NCI-H2227 treated with DMSO at 0.1 percent for 48 hours (cell line): Measurements from ENCODE around the gene ENG.
"Not testable (repeated sequence)": the region's sequence is repeated elsewhere in the genome, so short reads cannot be mapped to it uniquely, and the experiment has no call there.

Source experiments
- DNase-seq: peaks from one replicate; lab custom pipeline; 2025; lab: John Stamatoyannopoulos, UW

ENG gene

DNA sequence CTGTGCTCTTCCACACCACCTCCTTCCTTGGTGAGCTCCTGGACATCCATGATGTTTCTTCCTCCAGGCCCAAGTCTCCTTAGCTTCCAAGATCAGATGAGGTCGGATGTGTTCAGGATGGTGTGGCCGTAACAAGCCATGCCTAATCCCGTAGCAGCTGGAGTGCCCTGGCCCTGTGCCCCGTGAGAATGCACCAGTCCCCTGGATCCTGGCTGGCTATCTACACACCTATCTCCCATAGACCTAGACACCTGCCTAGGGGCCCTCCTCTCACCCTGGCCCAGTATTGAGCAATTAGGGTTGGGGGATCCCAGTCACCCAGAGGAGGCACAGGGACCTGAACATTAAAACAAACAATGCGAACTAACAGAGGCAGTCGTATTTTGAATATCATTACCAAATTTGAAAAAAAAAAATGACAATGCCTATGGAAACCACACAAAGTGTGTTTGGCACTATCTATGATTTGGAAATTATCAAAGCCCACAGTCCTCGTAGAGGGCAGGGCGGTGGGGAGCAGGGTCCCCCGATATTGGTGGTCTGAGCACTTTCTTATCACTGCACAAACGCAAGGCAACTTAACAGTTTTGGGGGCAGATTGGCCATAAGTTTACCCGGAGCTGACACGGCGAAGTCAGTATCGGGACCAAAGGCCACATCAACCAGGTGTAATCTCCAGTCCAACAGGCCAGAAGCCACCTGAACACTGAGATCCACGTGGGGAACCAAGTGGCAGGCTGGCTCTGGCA is 13.2 kb downstream of the ENG start:
- no peak for DNase-seq

DNA sequence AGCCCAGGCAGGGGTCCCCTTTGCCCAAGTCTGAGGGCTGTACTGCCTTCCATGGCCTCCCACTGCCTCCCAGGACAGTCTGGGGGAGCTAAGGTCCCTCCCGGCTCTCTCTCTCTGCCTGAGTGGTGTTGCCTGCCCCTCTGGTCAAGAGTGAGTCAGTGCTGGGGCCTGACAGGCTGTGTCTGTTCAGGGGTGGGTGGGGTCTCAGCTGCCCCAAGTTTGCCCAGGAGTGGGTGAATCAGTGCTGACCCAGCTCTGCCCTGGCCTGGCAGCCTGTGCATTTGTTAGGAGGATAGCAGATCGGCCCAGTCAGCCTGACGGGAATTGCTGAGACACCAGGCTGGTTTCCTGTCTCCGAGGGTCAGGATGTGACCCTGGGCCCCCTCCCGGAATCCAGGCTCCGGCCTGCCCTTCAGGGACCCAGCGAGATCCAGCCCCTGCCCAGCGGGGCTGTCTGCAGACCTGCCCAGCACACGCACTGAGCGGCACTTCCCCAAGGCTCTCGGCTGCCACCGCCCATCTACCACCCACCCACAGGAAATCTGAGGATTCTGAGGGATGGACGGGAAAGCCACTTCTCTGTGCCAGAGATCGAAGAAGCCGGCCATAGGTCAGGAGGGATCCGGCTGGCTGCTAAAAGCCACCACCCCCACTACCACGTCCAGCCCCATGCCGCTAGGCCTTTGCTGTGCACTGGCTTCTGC is 15.9 kb downstream of the ENG start:
- no peak for DNase-seq

DNA sequence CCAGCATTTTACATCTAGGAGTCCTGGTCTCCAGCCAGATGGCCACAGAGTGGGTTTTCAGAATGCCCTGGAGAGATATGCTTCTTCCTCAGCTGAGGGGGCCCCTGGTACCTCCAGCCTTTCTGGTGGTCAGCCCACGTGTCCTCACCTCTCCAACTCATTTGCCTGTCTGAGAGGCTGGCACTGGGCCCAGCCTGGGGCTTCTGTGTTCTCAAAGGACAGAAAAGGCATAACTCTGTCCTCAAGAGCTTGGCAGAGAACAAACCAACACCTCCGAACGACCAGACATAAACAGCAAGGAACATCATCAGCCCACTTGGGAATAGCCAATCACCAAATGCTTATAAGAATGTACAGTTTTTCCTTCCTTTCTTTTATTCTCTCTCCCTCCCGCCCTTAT is 17.1 kb downstream of the ENG start:
- no peak for DNase-seq

DNA sequence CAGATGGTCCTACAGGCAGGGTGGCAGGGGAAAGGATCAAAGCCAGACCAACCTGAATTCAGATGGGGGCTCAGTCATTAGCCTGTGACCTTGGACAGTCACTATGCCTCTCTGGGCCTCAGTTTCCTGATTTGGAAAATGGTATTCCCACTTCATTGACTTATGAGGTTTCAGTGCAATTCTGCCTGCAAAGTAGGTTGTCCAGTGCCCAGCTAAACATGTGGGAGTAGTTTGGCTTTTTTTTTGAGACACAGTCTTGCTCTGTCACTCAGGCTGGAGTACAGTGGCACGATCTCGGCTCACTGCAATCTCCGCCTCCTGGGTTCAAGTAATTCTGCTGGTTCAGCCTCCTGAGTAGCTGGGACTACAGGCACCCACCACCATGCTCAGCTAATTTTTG is 17.9 kb downstream of the ENG start:
- DNase-seq, result not testable (repeated sequence)

DNA sequence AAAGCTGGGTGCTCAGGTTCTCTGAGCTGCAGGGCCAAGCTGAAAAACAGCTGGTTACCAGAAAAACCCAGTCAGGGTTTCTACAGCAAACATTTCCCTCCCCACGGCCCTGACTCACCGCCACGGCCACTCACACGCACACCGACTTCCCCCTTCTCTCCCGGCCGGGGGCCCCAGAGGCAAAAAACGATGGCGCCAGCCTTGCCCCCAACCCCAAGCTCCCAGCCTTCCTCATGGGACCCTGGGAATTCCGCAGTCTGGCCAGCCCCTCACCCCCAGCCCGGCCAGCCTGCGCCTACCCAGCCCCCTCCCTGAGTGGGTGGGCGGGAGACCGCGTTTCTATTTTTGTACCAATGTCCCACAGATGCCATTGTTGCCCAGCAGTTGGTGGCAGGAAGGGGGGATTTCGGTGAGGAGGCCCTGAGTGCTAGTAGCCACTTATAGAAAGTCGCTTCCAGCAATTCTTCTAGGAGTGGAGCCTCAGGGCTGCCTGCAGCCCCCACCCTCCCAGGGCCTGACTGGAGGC is 18.4 kb downstream of the ENG start:
- no peak for DNase-seq

DNA sequence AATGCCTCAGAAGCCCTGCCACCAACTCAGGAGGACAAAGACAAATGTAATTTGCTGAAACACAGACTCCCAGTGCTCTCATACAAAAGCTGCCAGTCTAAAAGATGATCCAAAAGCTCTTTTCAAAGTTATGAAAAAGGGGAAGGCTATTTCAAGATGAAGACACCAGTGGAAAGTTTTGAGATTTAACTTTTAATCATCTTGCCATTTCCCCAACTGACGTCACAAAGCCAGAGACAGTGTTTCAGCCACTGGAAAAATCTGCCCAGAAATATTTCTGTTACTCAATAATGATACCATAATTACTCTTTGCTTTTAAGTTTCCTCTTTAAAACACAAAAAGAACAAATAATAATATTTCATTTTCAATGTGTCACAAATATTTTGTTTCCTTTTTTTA is 20.9 kb downstream of the ENG start:
- no peak for DNase-seq

DNA sequence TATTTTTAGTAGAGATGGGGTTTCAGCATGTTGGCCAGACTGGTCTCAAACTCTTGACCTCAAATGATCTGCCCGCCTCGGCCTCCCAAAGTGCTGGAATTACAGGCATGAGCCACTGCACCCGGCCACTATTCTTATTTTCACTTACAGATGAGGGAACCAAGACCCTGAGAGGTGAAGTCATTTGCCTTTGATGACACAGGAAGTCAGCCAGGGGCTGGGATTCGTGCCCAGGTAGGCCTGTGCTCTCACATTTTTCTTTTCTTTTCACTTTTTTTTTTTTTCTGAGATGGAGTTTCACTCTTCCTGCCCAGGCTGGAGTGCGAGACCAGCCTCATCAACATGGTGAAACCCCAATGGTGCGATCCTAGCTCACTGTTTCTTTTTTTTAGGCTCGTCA is 22.2 kb downstream of the ENG start:
- no peak for DNase-seq

DNA sequence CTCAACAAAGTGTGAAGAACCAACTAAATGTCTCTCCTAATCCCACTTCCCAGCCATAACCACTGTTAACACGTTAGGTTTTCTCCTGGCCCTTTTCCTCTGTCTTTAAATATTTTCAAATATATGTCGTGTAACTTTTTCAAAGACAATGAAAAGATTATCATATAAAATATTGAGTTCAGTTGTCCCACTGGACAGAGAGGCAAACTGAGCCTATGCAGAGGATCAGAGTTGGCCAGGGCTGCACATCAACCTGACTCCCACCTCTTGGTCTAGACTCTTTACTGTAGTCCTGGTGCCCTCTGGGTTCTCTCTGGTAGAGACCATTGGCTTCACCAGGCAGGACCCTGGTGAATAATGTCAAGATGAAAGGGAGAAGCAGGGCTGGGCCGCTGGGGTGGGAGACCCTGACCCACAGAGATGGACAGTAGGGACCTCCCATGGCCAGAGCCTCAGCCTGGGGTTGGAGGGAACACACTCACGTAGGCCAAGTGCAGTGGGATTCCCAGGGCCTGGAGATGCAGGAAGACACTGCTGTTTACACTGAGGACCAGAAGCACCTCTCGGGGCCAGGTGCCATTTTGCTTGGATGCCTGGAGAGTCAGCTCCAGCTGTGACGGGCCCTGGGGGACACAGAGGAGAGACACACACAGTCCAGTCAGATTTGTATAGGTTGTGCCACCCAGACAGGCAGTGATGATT is 25.1 kb downstream of the ENG start:
- DNase-seq, result no peak

DNA sequence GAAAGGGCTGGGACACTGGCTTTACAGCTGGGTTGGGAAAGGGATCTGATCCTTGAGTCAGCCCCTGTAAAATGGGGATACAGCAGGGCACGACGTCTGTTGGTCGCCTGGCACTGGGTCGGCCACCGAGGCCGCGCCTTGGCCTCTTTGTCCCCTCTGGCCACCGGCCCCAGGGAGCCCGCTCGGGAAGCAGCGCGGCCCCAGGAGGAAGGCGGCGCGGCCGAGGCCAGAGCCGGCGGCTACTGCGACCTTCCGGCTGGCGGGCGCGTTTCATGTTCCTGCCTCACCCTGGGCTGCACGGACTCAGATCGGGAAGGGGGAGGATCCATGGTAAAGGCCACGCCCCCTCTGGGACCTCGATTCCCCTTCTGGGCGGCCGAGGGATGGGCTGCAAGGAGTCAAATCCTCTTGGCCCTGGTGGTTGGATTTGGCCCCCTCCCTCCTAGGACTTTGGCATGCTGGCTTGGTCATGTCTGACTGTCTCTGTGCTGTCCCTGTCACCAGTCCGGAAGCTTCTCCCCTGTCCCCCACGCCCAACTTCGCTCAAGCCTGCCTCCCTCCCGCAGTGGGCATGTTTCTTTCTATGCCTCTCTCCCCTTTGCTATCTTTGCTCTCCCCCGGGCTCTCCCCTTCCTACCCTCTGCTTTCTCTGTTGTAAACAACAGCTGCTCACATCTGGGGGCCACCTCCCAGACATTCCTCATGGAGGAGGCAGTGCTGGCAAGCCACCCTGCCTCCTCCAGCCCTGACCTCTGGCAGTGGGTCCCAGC is 26.0 kb downstream of the ENG start:
- DNase-seq, result peak; percentile 49

DNA sequence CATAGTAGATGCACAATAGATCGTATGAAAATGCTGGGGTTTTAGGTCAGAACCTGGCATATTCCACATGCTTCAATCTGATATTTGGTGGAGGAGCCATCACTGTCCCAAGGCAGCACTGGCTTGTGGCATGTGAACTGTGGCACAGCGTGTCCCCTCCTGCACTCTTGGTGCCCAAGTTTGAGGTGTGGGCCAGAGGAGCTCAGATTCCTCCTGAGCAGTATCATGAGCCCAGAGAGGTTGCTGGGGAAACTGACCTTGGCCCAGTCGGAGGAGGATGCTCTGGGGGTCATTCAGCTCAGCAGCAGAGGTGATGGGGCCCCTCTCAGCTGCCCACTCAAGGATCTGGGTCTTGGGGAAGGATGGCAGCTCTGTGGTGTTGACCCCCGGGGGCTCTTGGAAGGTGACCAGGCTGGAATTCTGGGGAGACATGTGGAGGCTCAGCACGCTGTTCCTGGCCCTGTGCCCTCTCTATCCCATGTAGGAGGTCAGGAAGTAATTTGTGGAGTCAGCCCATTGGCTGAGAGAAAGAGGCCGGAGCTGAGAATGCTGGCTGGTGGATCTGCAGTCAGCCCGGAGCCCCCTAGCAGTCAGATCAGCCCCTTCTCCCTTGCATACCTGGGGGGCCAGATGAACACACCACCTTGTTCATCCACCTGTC is 28.1 kb downstream of the ENG start:
- DNase-seq, result no peak

DNA sequence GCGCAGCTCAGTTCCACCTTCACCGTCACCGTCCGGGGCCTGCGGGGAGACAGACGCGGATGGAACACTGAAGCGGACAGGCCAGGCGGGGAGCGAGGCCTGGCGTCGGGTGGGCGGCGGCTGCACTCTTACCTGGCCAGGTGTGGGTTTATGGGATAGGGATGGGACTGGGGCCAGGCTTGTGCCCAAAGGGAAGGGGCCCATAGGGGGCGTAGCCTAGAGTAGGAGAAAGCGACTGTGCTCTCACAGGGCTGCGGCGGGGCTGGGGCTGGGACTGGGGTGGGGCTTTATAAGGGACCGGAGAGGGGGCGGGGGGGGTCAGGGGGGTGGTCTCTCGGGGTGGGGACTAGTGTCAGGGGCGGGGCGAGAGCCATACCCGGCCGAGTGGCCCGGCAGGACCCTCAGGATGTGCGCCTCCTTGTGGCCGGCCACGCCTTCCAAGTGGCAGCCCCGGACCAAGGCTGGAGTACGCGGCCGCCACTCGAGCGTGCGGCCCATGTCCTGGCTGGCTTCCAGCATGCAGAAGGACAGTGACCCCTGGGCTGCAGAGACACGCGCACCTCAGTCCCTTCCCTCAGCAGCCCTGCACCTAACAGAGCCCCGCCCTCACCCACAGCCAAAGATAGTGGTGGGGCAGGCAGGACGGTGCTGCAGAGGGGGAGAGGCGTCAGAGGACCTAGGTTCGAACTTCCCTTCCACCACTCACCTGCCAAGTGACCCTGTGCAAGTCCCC is 29.0 kb downstream of the ENG start:
- DNase-seq, result no peak

DNA sequence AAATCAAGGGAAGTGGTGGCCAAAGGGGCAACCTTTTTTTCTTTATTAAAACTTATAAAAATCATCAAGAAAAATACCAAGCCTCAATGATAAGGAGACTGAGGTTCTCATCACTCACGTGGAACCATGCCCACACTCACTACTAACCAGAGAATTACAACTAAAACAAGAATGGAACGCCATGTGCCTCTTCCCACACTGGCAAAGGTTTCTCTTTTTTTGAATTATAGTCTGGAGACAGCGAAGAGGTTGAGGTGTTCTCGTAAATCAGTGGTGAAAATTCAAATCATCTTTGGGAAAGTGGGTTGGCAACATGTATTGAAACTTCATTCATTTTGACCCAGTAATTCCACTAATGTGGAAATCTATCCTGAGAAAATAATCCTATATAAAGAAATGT is 32.4 kb downstream of the ENG start:
- no peak for DNase-seq

DNA sequence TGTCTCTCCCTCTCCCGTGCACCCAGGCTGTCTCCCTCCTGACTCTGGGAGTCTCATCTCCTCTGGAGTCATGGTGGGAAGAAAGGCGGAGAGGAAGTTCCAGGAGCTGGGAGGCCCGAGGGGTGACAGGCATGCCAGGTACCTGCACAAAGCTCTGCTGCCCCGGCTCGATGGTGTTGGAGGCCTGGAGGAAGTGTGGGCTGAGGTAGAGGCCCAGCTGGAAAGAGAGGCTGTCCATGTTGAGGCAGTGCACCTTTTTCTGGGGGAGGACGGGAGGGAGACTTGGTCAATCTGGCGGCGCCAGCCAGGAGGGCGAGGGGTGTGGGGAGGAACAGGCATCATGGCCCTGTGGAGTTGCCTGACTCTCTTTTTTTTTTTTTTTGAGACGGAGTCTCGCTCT is 35.9 kb downstream of the ENG start:
- no peak for DNase-seq

DNA sequence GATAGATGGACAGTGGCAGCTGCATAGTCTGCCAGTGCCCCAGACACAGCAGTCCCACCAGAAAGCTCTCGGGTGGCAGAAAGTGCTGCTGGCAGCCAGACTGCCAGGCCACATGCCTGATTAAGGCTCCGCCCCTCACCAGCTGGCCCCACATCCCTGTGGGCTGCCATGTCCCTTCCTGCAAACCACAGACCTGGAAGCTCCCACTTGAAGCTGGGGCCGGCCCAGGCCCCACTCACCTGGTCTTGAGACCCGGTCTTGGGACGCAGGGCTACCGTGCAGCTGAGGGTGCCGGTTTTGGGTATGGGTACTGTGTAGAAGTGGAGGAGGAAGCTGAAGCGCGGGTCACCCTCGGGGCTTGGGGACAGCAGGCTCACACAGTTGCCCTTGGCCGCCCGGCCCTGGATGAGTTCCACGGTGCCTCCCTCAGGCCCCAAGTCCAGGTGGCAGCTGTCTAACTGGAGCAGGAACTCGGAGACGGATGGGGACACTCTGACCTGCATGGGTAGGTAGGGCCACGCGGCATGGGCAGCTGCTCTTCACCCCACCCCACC is 36.5 kb downstream of the ENG start:
- no peak for DNase-seq

DNA sequence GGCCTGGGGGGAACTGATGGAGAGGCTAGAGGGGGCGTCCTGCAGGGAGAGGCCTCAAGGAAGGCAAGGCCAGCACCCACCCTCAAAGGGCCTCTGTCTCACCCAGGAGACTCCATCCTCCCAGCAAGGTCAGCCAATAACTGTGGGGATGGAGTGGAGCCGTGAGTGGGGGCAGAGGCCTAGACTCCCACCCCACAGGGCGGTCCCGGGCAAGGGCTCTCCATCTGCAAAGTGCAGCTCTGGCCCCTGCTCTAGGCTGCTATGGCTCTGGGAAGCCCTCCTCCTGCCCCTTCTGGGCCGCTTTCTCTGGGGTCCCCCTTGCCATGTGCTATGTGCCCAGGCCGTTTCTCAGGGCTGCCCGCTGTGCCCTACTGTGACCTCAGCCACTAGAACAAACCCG is 37.7 kb downstream of the ENG start:
- no peak for DNase-seq

DNA sequence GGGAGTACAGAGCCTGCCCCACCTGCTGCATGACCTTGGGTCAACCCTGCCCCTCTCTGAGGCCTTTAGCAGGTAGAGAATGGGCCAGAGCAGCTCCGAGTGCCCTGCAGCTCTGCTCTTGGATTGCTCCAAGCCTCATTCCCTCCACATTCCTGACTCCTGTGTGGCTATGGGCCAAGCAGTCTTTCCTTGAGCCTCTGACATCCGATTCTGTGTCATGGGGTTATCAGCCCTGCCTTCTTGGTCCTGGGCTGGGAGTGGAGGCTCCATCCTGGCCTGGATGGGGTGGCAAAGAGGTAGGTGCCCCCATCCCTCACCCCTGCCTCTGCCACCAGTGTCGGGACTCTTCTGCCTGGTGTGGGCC is 38.1 kb downstream of the ENG start:
- DNase-seq, result no peak

DNA sequence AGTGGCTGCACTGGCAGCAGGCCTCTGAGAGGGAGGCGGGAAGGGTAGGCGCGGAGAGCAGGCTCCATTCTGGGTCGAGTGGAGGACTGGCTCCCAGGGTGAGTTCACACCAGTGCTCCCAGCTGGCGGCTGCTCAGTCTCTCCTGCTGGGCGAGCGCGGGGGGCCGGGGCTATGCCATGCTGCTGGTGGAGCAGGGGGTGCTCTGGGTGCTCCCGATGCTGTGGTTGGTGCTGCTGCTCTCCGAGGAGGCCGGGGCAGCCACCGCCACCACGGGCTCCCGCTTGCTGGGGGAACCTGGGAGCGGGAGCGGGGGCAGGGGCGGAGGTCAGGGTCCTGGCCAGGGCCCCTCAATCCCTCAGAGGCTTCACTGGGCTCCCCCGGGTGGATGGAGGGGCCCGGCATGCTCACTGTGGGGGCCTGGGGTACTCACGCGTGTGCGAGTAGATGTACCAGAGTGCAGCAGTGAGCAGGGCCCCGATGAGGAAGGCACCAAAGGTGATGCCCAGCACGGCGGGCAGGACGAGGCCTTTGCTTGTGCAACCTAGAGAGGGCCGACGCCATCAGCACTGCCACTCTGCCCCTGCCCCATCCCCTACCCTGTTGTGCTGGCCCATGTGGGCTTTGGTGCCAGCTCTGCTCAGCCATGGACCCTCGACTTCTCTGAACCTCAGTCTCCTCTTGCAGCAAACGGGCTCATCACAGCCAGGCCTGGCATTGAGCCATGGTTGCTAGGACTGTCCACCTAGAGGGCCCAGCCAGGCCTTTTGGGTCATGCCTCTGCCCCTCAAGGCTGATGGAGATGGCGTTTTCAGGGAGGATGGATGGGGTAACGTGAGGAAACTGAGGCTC is 38.7 kb downstream of the ENG start:
- no peak for DNase-seq

DNA sequence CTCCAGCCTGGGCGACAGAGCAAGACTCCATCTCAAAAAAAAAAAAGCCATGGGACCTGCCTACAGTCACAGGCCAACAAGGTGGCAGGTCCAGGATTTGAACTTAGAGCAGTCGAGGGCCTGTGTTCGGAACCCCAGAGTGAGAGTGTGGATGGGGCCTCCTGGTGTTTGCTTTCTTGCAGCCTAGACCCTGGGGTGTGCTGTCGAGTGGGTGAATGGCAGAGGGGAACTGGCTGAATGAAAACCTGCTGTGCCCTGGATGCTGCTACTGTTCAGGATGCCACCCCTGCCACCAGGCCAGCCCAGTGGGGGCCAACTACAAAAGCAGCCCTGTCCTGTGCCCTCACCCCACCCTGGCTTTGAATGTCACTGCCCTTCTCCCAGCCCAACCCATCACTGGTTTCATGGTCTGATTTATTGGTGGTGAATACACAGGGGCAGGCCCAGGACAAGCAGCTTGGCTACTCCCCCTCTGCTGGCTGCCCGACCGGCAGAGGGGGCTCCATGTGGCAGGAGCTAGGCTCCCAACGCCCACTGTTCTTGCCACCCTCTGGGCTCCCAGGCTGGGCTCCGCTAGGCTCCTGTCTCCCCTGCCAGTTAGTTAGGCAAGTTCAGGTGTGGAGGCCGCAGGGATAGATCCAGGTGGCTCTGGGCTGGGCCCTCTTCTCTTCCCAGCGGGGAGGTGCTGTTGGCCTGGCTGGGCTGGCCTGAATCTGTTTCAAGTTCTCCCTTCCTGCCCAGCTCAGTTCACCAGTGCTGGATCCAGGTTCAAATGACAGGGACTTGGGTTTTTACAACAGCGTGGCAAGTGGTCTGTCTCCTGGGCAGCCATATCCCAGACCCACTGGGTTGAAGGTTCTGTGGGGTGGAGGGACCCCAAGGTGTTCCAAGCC is 39.6 kb downstream of the ENG start:
- DNase-seq, result no peak
